ENCODE data around the gene NOX4.

NOX4 gene

GRCh38 chr11:89490981-89491690 lies at the start of gene NOX4:
Gene NOX4, minus strand, starts transcription at chr11:89491375. Its CDS starts 129 bp downstream, at chr11:89491246.
- in situ Hi-C loops (cut with MboI; ENCODE audit: low pct_unique_long_range_greater_than_20kb, low sequenced_read_pairs, unreplicated experiment) = no loop called here
- DNase-seq (ENCODE audit: low spot score) = no peak
- no peak for TF ChIP-seq CTCF (IDR thresholded peaks at IDR 0.05; ENCODE audit: extremely low read depth, insufficient read depth, missing control alignments)

DNA sequence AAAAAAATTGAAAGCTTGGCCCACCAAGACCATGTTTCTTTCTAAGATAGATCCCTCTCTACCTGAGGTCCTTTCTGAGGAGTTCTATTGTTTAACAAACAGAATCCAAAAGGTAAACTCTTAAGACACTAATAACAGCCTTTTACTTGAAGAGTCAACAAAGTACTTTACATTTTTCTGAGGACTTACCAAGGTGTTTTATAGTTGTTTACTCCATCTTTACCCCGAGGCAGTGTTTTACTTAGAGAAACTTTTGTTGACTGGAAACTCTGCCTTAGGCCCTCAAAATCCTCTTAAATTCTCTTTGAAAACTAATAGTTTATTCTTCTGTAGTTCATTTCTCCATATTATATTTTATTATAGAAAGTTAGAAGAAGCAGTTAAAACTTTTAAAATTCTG lies 49.7 kb upstream of the NOX4 start:
- in situ Hi-C loops (cut with MboI; ENCODE audit: low pct_unique_long_range_greater_than_20kb, low sequenced_read_pairs, unreplicated experiment) = no loop called here
- TF ChIP-seq CTCF (IDR thresholded peaks at IDR 0.05; ENCODE audit: extremely low read depth, insufficient read depth, missing control alignments) = no peak
- no peak for DNase-seq (ENCODE audit: low spot score)

- TF ChIP-seq CTCF (IDR thresholded peaks at IDR 0.05; ENCODE audit: extremely low read depth, insufficient read depth, missing control alignments) = no peak
- in situ Hi-C loops (cut with MboI; ENCODE audit: low pct_unique_long_range_greater_than_20kb, low sequenced_read_pairs, unreplicated experiment) = no loop called here
- no peak for DNase-seq (ENCODE audit: low spot score)
These were observed 46.8 kb upstream of the NOX4 start for GRCh38 chr11:89537936-89538335.

DNA sequence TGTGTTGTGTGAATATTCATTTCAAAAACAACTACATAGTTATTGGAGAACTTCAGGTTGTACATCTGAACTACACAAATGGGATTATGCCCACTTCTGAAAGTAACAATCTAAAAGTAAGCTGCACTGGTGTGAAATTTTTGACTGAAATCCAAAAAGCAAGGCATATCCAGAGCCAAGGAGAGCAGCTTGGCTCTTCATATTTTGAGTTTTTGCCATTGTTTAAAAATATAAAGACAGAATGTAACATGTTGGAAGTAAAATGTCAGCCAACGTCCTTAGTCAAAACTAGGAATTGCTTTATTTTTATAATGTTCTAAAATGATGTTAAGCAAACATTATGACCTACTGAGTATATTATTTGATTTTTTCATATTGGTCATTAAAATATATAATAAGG lies 45.8 kb upstream of the NOX4 start:
- DNase-seq (ENCODE audit: low spot score) = no peak
- in situ Hi-C loops (cut with MboI; ENCODE audit: low pct_unique_long_range_greater_than_20kb, low sequenced_read_pairs, unreplicated experiment) = no loop called here
- no peak for TF ChIP-seq CTCF (IDR thresholded peaks at IDR 0.05; ENCODE audit: extremely low read depth, insufficient read depth, missing control alignments)

DNA sequence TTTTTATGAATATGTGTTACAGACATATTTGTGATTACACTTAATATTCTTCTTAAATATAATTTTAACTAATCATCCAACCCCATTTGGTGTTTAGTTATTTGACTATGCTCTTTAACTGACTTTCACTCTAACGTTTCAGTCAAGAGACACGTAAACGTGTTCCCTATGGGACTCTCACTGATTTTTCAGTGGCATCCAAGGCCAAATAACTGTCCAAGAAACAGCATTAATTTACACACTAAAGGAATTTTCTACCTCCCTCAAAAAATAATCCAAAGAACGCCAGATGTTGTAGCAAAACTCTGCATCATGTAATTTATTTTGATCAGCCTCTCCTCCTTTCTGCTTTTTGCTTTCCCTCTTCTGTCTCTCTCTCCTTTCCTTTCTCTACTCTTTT lies 44.0 kb upstream of the NOX4 start:
- in situ Hi-C loops (cut with MboI; ENCODE audit: low pct_unique_long_range_greater_than_20kb, low sequenced_read_pairs, unreplicated experiment) = no loop called here
- no peak for DNase-seq (ENCODE audit: low spot score)
- TF ChIP-seq CTCF (IDR thresholded peaks at IDR 0.05; ENCODE audit: extremely low read depth, insufficient read depth, missing control alignments) = no peak

DNA sequence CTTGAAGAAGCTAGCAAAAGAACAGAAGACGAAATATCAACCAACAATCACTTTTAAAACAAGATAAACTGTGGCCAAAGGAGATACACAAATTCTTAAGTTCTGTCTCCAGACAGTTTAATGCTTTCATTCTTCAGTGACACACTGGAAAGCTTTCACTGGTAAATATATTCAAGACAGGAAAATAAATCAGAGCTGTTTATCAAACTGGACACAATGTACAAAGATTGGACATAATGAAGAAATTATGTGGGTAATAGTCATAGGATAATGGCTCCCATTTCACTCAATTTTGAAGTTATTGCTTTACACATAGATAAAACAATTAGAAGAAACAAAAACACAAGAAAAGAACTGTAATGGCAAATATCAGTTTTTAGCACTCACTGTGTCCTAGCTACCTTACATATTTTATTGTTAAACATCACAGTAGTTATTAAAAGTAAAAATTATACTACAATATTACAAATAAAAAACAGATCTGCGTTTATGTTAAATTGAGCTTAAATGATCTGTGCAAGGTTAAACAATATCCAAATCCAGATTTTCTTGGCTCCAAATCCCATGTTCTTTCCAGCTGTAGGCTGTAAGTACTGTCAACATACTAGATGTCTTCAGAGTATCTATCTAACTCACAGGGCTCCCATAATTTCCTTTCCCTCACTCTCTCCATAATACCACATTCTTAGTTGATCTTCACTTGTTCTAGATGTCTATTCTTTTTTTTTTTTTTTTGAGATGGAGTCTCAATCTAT lies 38.6 kb upstream of the NOX4 start:
- in situ Hi-C loops (cut with MboI; ENCODE audit: low pct_unique_long_range_greater_than_20kb, low sequenced_read_pairs, unreplicated experiment) = no loop called here
- TF ChIP-seq CTCF (IDR thresholded peaks at IDR 0.05; ENCODE audit: extremely low read depth, insufficient read depth, missing control alignments) = no peak
- DNase-seq (ENCODE audit: low spot score) = no peak
